ENCODE results near the gene SNRPE. TPM values are rescaled to one million over a fixed set of nuclear protein-coding genes. Genes with fewer than 3 reads are reported as not detected.

SNRPE gene
- total RNA-seq, 6 experiments from 2014 or later = 17.0 to 46.2 (median 36.5) TPM

DNA sequence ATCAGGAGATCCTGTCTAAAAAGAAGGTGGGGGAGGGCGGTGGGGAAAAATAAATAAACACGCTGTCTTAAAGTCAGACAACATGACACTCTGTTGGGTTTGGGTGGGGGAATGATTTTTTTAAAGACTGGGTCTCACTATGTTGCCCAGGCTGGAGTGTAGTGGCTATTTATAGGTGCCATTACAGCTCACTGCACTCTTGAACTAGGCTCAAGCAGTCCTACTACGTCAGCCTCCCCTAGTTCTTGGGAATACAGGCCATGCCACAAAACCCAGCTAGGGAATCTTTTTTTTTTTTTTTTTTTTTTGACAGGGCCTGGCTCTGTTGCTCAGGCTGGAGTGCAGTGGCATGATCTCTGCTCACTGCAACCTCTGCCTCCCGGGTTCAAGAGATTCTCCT is 2.4 kb upstream of the SNRPE start:
- intact Hi-C loops (cut with DNase I) = no loop called here
- 75% methylated on average over 4 of the region's 4 CpGs for whole genome bisulfite sequencing (ENCODE audit: insufficient coverage, low coverage, low lambda C conversion rate, missing lambda C conversion rate)
- Histone ChIP-seq H3K36me3 (peaks cover 0 to 31% (median 9%) of the 10 kb centered on the region in 4 donors), H3K27ac (peak overlapping the region in 1 of 3 donors; percentile 91), H3K27me3 (no peaks in the 10 kb centered on the region), H3K4me1 (peaks cover 0 to 22% (median 5%) of the 10 kb centered on the region in 4 donors), H3K4me3 (no peak overlapping the region), H3K9me3 (no peaks in the 10 kb centered on the region)
- ATAC-seq = no peak
- no peak for DNase-seq
- TF ChIP-seq, protein P1, sequence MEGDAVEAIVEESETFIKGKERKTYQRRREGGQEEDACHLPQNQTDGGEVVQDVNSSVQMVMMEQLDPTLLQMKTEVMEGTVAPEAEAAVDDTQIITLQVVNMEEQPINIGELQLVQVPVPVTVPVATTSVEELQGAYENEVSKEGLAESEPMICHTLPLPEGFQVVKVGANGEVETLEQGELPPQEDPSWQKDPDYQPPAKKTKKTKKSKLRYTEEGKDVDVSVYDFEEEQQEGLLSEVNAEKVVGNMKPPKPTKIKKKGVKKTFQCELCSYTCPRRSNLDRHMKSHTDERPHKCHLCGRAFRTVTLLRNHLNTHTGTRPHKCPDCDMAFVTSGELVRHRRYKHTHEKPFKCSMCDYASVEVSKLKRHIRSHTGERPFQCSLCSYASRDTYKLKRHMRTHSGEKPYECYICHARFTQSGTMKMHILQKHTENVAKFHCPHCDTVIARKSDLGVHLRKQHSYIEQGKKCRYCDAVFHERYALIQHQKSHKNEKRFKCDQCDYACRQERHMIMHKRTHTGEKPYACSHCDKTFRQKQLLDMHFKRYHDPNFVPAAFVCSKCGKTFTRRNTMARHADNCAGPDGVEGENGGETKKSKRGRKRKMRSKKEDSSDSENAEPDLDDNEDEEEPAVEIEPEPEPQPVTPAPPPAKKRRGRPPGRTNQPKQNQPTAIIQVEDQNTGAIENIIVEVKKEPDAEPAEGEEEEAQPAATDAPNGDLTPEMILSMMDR (IDR thresholded peaks at IDR 0.05) = no peak
- TF ChIP-seq POLR2A (IDR thresholded peaks at IDR 0.05) = no peak

DNA sequence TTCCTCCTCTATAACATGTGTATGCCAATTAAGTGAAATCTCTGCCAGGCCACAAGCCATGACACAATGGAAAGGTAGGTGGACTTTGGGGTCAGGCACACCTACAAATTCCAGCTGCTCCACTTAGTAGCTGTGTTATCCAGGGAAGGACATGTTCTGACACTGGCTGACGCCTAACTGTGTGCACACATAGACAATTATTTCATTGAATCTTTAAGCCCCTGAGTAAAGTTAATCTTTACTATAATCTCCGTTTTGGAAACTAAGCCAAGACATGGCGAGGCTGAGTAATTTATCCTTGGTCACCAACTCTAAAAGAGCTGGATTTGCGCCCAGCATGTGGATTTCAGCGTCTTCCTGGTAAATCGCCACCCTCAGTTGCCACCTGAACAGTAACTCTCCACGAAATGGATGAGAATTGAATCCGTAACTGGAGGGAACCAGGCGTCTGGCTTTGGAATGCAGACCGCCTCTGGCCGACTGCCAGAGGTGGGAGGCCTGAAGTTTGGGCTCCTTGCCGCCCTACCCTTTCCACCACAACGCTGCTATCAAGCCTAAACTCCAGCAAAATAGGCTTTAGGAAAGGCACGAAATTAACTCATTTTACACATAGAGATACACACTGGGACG is 888 bp upstream of the SNRPE start:
- H3K27me3 ChIP-seq = no peaks in the 10 kb centered on the region
- H3K4me1 ChIP-seq = peaks cover 0 to 22% (median 5%) of the 10 kb centered on the region in 4 donors
- H3K4me3 ChIP-seq = peak overlapping the region; percentile 78 to 84 (median 79)
- peak in 2 of 3 donors; percentile 59 to 83 for DNase-seq
- peaks cover 0 to 31% (median 9%) of the 10 kb centered on the region in 4 donors for H3K36me3 ChIP-seq
- intact Hi-C loops (cut with DNase I) = loop anchor here in 1 of 2 donors (10.0 kb wide), 1 partner anchor 294 kb away; the partner anchor contains the start of gene ETNK2
- WGBS (ENCODE audit: insufficient coverage, low coverage, low lambda C conversion rate, missing lambda C conversion rate) = 34% methylated on average over 12 of the region's 15 CpGs
- H3K27ac ChIP-seq = peak overlapping the region; percentile 23 to 91 (median 68)
- peak; percentile 67 to 72 (median 68) for ATAC-seq
- H3K9me3 ChIP-seq = no peaks in the 10 kb centered on the region
- TF ChIP-seq POLR2A (IDR thresholded peaks at IDR 0.05) = peak; percentile 66
- TF ChIP-seq, protein P1 (IDR thresholded peaks at IDR 0.05) = no peak

DNA sequence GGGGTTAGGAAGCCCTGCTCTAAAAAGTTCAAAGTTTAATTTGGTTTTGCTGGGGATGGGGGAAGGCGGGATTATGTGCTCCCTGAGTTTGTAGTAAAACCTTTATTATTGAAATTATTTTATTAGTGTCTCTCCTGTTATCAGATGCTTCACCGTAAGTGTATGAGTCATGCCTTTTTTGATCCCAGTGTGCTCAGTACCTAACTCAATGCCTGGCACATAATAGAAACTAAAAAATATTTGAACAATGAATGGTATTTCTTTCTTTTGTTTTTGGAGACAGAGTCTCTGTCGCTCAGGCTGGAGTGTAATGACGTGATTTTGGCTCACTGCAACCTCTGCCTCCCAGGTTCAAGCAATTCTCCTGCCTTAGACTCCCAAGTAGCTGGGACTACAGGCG is 6.4 kb downstream of the SNRPE start:
- 36% methylated on average over 2 of the region's 5 CpGs for WGBS (ENCODE audit: insufficient coverage, low coverage, low lambda C conversion rate, missing lambda C conversion rate)
- Histone ChIP-seq H3K9me3 (no peaks in the 10 kb centered on the region), H3K27ac (no peak overlapping the region), H3K36me3 (peaks cover 0 to 49% (median 23%) of the 10 kb centered on the region in 4 donors), H3K4me1 (peaks cover 0 to 6% (median 0%) of the 10 kb centered on the region in 4 donors), H3K4me3 (no peak overlapping the region), H3K27me3 (no peaks in the 10 kb centered on the region)
- no peak for TF ChIP-seq POLR2A (IDR thresholded peaks at IDR 0.05)
- TF ChIP-seq, protein P1 (IDR thresholded peaks at IDR 0.05) = no peak
- ATAC-seq (no peak), DNase-seq (no peak)
- intact Hi-C loops (cut with DNase I) = loop anchor here in 1 of 2 donors (5.0 to 10.0 kb wide), 2 partner anchors 259 to 287 kb away; partner anchors contain the start of gene ETNK2

DNA sequence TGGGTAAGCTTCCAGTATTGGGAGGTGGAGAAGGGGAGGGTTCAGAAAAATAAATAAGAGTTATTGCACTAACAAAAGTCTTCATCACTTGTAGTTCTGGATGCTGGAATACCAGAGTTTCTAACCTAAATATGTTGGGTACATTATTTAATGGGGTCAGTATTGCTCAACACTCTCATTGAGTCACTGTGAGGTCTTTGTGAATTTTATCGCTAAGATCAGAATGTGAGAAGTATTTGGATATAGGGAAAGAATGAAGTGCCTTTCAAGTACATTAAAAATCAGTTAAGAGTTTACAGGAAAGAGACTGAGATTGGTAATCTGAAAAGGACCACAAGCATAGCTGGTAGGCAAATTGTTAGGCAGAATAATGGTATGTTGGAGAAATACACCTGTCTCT is 8.8 kb downstream of the SNRPE start:
- no peak for ATAC-seq
- H3K36me3 ChIP-seq = peaks cover 0 to 33% (median 18%) of the 10 kb centered on the region in 4 donors
- 27% methylated on average over 1 of the region's 1 CpG for WGBS (ENCODE audit: insufficient coverage, low coverage, low lambda C conversion rate, missing lambda C conversion rate)

More for the DNA sequence above, 8.8 kb downstream of the SNRPE start:
- TF ChIP-seq, protein P1 (IDR thresholded peaks at IDR 0.05) = no peak
- no peak for TF ChIP-seq POLR2A (IDR thresholded peaks at IDR 0.05)
- DNase-seq = no peak
- no peak overlapping the region for H3K27ac ChIP-seq
- no peaks in the 10 kb centered on the region for H3K27me3 ChIP-seq
- intact Hi-C loops (cut with DNase I) = loop anchor here in 1 of 2 donors (5.0 kb wide), 1 partner anchor 257 kb away; no protein-coding TSS in a partner anchor
- no peaks in the 10 kb centered on the region for H3K9me3 ChIP-seq
- H3K4me1 ChIP-seq = peaks cover 0 to 5% (median 0%) of the 10 kb centered on the region in 4 donors
- H3K4me3 ChIP-seq = no peak overlapping the region
